EH (cell line): Measurements from ENCODE around the gene PALS2.

Experiments
- DNase-seq: peaks from one replicate; pipeline ENCODE4 v3.0.0-alpha.2; 2015; ENCODE audit warnings: low read depth

Gene PALS2

GRCh38 chr7:24587853-24588252 is 14.6 kb downstream of the PALS2 start:
- peak; percentile 12 for DNase-seq

DNA sequence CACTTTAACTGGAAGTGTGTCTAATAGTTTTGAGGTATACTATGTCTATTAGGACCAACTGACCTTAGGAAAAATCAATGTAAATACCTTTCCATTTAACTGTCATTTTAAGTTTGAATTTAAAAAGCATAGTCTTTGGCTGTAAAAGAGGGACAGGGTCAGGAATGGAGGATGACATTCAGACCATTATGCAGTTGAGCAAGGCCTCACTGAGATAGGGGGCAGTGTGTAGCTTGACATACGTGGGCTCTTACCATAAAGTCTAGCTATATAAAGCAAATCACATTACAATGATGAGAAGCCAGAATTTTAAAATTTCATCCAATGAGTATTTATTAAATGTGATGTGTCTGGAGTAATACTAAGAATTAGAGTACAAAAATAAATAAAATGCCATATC is 17.9 kb downstream of the PALS2 start:
- no peak for DNase-seq

DNA sequence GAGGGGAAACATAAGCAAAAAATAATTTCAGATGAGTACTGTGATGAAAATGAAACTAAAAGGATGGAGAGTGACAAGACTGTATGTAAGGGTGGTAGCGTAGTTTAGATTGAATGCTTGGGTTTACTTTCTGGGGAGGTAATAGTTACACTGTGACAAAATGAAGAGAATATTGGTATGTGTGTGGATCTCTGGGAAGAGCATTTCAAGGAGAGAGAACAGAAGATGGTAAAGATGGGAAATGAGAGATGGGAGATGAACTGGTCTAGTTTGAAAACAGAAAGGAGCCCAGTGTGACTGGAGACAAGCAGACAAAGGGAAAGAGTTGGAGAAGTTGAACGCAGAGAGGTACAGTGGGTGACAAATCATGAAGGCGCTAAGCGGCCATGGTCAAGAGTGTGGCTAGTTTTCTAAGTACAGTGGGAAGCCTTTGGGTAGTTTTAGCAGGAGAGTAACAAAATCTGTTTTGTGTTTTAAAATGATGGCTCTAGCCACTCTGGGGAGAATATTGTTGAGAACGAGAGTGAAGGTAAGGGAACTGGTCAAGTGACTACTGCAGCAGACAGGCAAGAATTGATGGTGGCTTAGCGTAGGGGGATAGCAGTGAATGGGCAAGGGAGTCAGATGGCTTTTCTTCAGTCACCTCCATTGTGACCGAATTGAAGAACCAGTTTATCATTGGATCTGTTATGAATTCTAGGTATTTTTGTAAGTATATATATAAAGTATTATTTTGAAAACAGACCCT is 22.6 kb downstream of the PALS2 start:
- DNase-seq: no peak

GRCh38 chr7:24597014-24597413 is 23.8 kb downstream of the PALS2 start:
- no peak for DNase-seq

DNA sequence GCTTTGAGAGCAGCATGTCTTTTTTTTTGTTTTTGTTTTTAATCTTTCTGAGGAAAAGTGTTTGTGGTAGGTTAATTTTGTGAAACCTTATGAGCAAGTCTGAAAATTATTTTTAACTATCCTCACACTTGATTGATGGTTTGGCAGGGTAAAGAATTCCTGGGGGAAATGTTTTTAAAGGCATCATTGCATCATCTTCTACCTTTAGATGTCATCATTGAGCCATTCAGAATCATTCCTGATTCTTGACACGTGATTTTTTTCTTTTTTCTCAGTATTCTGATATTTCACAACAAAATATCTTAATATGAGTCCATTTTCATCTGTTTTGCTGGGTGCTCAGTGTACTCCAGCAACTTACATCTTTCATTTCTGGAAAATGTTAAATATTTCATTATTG is 28.3 kb downstream of the PALS2 start:
- no peak for DNase-seq

DNA sequence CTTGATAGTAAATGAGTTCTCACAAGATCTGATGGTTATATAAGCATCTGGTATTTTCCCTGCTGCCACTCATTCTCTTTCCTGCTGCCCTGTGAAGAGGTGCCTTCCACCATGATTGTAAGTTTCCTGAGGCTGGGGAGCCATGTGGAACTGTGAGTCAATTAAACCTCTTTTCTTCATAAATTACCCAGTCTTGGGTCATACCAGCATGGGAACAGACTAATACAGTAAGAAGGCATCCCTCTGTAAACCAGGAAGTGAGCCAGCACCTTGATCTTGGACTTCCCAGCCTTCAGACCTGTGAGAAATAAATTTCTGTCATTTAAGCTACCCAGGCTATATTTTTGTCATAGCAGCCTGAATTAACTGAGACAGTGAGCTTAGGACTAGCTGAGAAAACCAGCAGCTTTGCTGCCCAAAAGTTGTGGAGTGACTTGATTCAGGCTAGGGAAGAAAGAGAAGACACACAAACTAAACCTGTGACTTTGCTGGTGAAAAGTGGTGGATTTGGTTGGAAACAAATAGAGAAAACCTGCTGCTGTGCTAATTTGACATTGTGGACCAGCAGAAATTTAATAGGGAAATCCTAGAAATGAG is 29.7 kb downstream of the PALS2 start:
- no peak for DNase-seq

DNA sequence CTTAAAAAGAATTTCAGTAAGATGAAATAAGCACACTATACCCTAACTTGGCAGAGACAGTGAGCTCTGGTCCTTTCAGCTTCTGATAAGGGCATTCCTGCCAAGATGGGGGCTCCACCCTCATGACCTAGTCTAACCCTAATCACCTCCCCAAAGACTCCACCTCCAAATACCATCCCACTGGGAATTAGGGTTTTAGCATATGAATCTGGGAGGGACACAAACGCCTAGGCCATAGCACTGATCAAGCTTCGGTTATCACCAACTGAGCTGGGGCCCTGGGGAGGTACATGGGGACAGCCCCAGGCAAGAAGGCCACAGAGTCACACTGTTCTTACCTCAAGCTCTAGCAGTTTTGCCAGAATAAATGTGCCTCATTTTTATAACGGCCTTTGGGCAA is 31.4 kb downstream of the PALS2 start:
- no peak for DNase-seq

DNA sequence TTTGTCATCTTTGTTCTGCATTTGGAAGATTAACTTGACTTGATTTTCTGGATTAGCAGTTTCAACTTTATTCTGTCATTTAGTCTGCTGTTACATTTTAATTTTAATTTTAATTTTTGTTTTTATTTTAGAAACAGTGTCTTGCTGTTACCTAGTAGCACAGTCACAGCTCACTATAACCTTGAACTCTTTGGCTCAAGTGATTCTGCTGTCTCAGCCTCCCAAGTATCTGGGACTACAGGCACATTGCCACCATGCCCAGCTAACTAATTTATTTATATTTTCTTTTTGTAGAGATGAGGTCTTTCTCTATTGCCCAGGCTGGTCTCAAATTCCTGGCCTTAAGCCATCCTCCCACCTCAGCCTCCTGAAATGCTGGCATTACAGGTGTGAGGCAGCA is 35.3 kb downstream of the PALS2 start:
- no peak for DNase-seq

DNA sequence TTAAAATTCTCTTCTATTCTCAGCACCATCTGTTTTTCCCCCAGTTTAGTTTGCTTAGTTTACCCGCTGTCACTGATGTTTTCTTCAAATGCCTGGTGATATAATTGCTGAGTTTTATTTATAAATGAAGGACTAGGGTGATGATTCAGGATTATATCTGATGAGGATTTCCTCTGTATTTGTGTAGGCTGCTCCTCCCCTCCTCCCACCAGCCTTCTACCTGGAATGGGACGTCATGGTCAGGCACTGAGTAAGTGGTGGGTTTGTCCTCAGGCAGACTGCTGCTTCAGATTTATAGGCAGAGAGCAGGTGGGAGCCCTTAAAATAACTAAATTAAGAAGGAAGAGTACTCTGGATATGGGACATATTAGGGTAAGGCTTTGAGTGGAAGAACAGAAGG is 35.8 kb downstream of the PALS2 start:
- peak; percentile 3 for DNase-seq

DNA sequence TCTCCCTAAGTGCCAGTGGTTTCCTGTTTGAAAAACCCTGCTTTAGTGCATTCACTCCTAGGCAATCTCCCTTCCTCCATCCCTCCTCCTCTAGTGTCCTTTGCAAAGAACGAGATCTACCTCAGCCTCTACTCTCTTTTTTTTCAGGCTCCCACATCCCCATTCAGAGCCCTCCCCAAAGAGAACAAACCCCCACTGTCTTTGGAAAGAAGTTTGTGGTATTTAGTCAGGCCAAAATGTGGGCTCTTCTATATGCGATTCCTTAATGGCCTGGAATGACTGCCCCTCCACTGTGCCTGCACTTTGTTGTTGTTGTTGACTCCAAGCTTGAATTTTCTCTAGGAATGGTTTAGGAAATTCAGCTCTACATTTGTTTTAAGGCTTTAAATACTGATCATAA is 36.3 kb downstream of the PALS2 start:
- DNase-seq: no peak

DNA sequence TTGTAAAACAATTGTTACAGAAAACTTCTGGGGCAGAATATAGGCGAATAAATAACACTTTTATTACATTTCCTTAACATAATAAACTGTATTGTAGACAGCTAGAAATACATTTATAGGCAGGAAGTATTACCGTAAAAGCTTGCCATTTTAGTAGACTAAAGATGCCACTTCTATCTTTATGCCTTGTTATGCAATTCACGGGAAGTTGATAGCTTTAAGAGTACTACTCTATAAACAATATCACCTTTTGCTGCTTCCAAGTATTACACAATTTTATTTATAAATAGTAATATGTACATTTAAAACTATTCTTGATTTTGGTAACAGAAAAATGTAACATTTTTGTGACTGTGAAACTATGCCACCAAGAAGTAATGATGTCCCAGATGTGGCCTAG is 37.9 kb downstream of the PALS2 start:
- DNase-seq: no peak

- DNase-seq: no peak
Observed at GRCh38 chr7:24617957-24618616, 44.8 kb downstream of the PALS2 start.

DNA sequence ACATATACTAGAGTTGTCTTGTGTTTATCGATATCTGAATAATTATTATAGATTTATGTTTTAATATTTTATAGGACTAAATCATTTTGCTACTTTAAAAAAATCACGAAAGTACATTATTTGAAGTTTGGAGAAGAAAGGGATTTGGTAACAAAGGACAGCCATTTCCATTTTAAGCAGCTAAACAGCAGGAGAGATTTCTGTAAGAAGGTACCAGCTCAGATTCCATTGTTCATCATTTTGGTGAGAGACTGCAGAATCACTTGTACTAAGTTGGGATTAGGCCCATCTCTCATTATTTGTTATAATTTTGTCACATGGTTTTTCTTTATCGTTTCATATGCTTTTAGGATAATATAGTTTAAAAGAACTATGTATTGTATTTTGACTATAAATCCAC is 46.7 kb downstream of the PALS2 start:
- DNase-seq: no peak

DNA sequence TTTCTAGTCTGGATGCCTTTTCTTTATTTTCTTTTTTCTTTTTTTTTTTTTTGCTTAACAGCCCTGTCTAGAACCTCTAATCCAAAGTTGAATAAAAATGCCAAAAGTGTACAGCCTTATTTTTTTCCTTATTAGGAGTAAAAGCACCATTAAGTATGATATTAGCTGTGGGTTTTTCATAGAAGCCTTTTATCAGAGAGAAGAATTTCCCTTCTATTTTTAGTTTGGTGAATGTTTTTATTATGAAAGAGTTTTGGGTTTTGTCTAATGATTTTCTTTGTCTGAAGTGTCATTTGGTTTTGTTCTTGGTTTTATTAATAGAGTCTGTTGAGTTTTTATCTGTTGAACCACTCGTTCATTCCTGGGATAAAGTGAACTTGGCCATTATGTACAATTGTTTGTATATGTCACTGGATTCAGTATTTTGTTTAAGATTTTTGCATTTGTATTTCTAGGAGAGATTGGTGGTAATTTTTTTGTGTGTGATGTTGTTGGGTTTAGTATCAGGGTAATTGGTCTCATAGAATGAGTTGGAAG is 49.5 kb downstream of the PALS2 start:
- DNase-seq: no peak
